ENCODE results near the gene TBC1D22A.

Gene TBC1D22A

GRCh38 chr22:47221840-47222615 lies 459.6 kb downstream of the TBC1D22A start:
- DNase-seq (ENCODE audit: low read depth), result no peak

Measured in stimulated activated CD8-positive, alpha-beta memory T cell treated with anti-CD3 and anti-CD28 coated beads, Interleukin-12 subunit alpha, Interleukin-12 subunit beta, amount 100 ng/mL, for 4 hours (primary cell).